GM12864 (cell line): ENCODE results near the gene SETD6.

ENCODE experiments used
- DNase-seq: peaks from one replicate; pipeline ENCODE4 v3.0.0-alpha.2; 2011; ENCODE audit warnings: low read depth
- H3K4me3 ChIP-seq: 2 replicates; pipeline ENCODE4 v1.5.1; 2011; ENCODE audit warnings: mild to moderate bottlenecking, low read depth, low read length, control low read depth
- TF ChIP-seq, protein P1 (sequence below): IDR thresholded peaks from 2 replicates; pipeline ENCODE4 v1.5.1; 2011; ENCODE audit warnings: low read depth, mild to moderate bottlenecking, moderate library complexity, low read length, control low read depth, inconsistent platforms; ENCODE audit errors: missing control alignments

SETD6 gene

DNA sequence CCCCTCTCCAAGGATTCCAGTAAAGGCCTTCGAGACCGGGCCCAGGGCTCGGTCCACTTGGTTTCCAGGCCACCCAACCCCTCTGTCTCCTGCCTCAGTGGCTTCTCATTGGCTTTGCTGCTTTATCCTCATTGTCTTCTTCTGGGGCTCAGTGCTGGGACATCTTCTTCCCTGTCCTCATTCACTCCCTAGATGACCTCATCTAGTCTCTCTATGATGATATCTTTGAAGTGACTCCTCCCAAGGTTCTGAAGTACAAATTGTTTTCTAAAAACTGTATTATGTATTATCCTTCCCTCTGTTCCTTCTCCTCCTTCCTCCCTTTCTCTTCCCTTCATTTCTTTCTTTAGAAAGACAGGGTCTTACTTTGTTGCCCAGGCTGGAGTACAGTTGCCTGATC lies 42.5 kb upstream of the SETD6 start:
- no peak overlapping the region for H3K4me3 ChIP-seq
- no peak for DNase-seq
- TF ChIP-seq, protein P1, sequence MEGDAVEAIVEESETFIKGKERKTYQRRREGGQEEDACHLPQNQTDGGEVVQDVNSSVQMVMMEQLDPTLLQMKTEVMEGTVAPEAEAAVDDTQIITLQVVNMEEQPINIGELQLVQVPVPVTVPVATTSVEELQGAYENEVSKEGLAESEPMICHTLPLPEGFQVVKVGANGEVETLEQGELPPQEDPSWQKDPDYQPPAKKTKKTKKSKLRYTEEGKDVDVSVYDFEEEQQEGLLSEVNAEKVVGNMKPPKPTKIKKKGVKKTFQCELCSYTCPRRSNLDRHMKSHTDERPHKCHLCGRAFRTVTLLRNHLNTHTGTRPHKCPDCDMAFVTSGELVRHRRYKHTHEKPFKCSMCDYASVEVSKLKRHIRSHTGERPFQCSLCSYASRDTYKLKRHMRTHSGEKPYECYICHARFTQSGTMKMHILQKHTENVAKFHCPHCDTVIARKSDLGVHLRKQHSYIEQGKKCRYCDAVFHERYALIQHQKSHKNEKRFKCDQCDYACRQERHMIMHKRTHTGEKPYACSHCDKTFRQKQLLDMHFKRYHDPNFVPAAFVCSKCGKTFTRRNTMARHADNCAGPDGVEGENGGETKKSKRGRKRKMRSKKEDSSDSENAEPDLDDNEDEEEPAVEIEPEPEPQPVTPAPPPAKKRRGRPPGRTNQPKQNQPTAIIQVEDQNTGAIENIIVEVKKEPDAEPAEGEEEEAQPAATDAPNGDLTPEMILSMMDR = no peak

DNA sequence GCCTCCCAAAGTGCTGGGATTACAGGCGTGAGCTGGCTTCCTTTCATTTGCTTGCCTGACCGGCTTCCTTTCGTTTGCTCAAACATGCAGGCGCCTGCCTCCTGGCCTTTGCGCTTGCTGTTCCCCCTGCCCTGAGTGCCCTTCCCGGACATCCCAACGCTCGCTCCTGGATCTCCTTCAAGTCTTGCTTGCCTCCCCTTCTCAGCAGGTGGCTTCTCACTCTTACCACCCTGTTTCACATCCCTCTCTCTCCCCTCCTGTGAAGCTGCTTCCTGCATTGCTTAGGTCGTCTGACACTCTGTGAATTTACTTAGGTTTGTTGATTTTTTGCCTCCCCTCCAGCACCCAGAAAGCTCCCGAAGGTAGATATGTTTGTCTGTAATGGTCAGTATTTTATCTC lies 41.0 kb upstream of the SETD6 start:
- TF ChIP-seq, protein P1 = no peak

DNA sequence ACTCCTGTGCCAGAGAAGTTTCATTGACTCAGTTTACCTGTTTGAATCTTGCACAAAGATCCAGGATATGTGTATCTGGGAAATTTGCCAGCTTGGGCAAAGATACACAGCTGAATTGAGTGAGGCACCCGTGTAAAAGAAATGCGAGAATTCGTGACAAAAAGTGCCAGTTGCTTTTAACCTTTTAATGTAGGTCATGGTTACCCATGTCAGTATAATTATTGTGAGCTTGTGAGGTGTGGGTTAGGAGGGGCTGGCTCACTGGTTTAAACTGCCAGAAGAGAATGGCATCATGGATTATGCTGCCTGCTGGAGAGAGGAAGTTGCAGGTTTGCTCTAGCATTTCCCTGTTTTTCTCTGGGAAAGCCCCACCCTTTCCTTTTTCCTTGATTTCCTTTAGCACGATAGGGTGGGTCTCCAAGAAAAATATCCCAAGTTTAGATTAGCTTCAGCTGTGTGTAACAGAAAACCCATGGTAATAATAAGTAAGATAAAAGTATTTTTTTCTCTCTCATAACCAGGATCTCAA lies 40.2 kb upstream of the SETD6 start:
- no peak overlapping the region for H3K4me3 ChIP-seq
- TF ChIP-seq, protein P1 = no peak
- no peak for DNase-seq

More for the DNA sequence above, 41.0 kb upstream of the SETD6 start:
- DNase-seq = no peak
- no peak overlapping the region for H3K4me3 ChIP-seq

DNA sequence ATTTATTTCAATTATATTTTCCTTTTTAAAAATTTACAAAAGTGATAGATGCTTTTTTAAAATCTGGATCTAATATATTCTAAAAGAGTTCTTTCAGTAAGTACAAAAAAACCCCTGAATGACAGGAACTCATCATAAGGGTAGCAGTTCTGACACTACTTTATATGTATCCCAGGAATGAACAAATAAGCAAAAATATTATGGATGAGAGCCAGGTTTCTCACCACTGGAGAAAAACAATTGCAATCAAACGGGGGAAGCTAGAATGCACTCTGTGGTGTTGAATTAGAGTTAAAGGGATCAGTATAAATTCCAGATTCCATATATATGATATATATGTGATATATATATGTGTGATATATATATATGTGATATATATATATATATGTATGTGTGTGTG lies 38.5 kb upstream of the SETD6 start:
- H3K4me3 ChIP-seq = no peak overlapping the region
- TF ChIP-seq, protein P1 = no peak
- DNase-seq = no peak

DNA sequence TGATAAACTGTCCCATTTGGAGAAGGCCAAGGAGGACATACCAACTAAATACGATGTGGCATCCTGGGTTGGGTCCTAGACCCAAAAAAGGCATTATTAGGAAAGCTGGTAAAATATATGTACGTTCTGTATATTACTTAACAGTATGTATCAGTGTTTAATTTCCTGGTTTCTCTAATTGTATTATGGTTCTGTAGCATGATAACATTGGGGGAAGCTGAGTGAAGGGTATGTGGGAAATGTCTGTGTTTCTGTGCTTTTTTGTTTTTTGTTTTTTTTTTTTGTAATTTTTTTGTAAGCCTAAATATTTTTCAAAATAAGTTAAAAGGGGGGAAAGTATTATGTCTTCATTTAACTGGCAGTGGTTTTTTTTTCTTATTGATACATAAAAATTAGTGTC lies 36.9 kb upstream of the SETD6 start:
- DNase-seq = no peak
- TF ChIP-seq, protein P1 = no peak

DNA sequence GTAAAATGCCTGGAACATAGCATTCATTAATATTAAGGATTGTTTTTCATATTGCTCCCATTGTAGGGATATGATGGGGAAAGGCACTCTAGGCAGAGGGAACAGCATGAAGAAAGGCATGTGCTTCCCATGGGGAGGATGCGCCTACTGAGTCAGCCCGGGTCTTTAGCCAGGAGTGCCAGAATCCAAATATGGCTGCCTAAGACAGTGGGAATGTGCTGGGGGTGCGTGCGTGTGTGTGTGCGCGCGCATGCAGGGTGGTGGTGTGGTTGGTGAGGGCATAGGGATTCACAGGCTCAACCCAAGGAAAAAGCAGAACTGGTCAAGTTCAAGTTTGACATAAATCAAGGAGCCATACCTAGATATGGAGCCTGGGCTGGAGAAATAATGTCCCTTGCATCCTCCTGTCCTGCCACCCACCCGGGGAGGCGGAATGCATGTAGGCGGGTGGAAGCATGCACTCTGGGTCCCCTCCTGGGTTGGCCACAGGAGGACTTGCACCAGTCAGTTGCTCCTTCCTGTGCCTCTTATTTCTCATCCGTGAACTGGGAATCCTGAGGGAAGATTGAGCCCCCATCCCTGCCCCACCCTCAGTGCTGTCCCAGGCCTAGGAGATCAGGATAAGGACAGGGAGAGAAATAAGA lies 34.0 kb upstream of the SETD6 start:
- DNase-seq = no peak
- TF ChIP-seq, protein P1 = no peak
- no peak overlapping the region for H3K4me3 ChIP-seq

More for the DNA sequence above, 36.9 kb upstream of the SETD6 start:
- H3K4me3 ChIP-seq = no peak overlapping the region

DNA sequence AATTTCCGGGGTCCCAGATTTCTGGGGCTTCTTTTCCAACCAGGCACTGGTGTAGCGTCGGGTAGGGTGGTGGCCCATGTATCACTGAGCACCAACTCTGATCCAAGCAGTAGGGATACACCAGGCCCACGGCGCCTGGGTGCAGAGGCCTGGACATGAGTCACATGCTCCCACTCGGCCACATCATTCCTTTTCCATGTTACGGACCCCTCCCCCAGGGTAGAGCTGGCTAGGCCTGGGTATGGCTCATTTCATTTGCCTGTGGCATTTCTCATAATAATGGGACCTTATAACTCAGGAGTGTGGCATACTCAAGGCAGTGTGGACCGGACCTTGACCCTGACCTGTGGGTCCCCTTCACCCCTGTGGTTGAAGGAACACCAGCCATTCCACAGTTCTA lies 33.4 kb upstream of the SETD6 start:
- TF ChIP-seq, protein P1 = no peak
- DNase-seq = no peak

More for the DNA sequence above, 33.4 kb upstream of the SETD6 start:
- H3K4me3 ChIP-seq = no peak overlapping the region
